Endothelial cell of umbilical vein (primary cell): Measurements from ENCODE around the gene SLC1A3. TPM values are rescaled to one million over a fixed set of nuclear protein-coding genes. Genes with fewer than 3 reads are reported as not detected.

Source experiments
- BruUV-seq: library from RNA; stranded (reverse); fragments of 400-500 nt; replicated peaks from 2 replicates; lab custom pipeline; 2021; lab: Mats Ljungman, UMichigan
- CTCF ChIA-PET: fragments of 300-600, 350-600 bp; sonication (Branson Sonifier 250); formaldehyde crosslinking; loops from one replicate; lab custom pipeline; 2021; ENCODE audit warnings: antibody characterized with exemption, inconsistent platforms; lab: Charles Lee
- POLR2A ChIA-PET: fragments of 300-600, 350-600 bp; sonication (Branson Sonifier 250); formaldehyde crosslinking; loops from one replicate; lab custom pipeline; 2021; ENCODE audit warnings: antibody characterized with exemption, inconsistent platforms; lab: Charles Lee
- DNase-seq: peaks from one replicate; pipeline ENCODE4 v3.0.0-alpha.2; 2011; ENCODE audit warnings: low read depth, low spot score
- FAIRE-seq: peaks from 2 replicates; lab custom pipeline; 2011; peaks lifted over from hg19 to GRCh38; lab: Jason Lieb, UNC
- H2AFZ ChIP-seq: 2 replicates; pipeline ENCODE4 v1.6.0; 2012; ENCODE audit warnings: low read depth, low read length, control low read depth, inconsistent platforms
- H3K27ac ChIP-seq: 2 replicates; pipeline ENCODE4 v1.5.1; 2011; ENCODE audit warnings: low read depth, mild to moderate bottlenecking, control low read depth, low read length, moderate library complexity; ENCODE audit not compliant: insufficient read depth
- H3K27me3 ChIP-seq, 2 experiments: 2 replicates each; pipeline versions ENCODE4 v1.6.0 to v1.6.1; 2011; ENCODE audit warnings: low read length in 2 of 2, mixed read lengths in 1 of 2; ENCODE audit not compliant: control insufficient read depth in 2 of 2, insufficient read depth in 2 of 2
- H3K36me3 ChIP-seq, 2 experiments: 2 replicates in 1 of 2; 3 replicates in 1 of 2; pipeline ENCODE4 v1.5.1; 2011; ENCODE audit warnings: low read length in 2 of 2, mild to moderate bottlenecking in 1 of 2, moderate library complexity in 1 of 2; ENCODE audit not compliant: control insufficient read depth in 2 of 2, insufficient read depth in 2 of 2; ENCODE audit errors: extremely low read depth in 1 of 2
- H3K4me1 ChIP-seq: 3 replicates; pipeline ENCODE4 v1.5.1; 2011; ENCODE audit warnings: mild to moderate bottlenecking, low read length; ENCODE audit not compliant: control insufficient read depth, insufficient read depth; ENCODE audit errors: extremely low read depth
- H3K4me2 ChIP-seq: 2 replicates; pipeline ENCODE4 v1.6.1; 2011; ENCODE audit warnings: low read length, control low read depth, mixed read lengths; ENCODE audit not compliant: insufficient read depth
- H3K4me3 ChIP-seq, 3 experiments: fragments of 200-600 bp in 1 of 3; sonication (generic), shearing (Covaris generic) in 1 of 3; replicated peaks in 1 of 3; 2 replicates each; pipeline ENCODE4 v1.5.1; 2011 to 2016; ENCODE audit warnings: control low read depth in 3 of 3, low read length in 3 of 3, mild to moderate bottlenecking in 2 of 3, inconsistent platforms in 1 of 3, low read depth in 1 of 3, moderate library complexity in 1 of 3; ENCODE audit not compliant: insufficient read depth in 1 of 3
- H3K79me2 ChIP-seq: 2 replicates; pipeline ENCODE4 v1.6.0; 2012; ENCODE audit warnings: low read length, inconsistent platforms; ENCODE audit not compliant: control insufficient read depth, insufficient read depth
- H3K9ac ChIP-seq: replicated peaks from 2 replicates; pipeline ENCODE3; 2011; ENCODE audit warnings: low read length, control low read depth; ENCODE audit not compliant: insufficient read depth; ENCODE audit errors: extremely low read depth
- H3K9me1 ChIP-seq: replicated peaks from 3 replicates; pipeline ENCODE4 v1.6.0; 2011; ENCODE audit warnings: mild to moderate bottlenecking, low read length; ENCODE audit not compliant: control insufficient read depth, insufficient read depth; ENCODE audit errors: extremely low read depth
- H3K9me3 ChIP-seq: replicated peaks from 2 replicates; pipeline ENCODE4 v1.5.1; 2012; ENCODE audit warnings: low read length, inconsistent platforms; ENCODE audit not compliant: control insufficient read depth, insufficient read depth
- H4K20me1 ChIP-seq: replicated peaks from 2 replicates; pipeline ENCODE3; 2011; ENCODE audit warnings: mild to moderate bottlenecking, low read length; ENCODE audit not compliant: control insufficient read depth, insufficient read depth; ENCODE audit errors: extremely low read depth
- CTCF ChIP-seq, 2 donors: IDR thresholded peaks; 1 replicate in 1 of 2; 2 replicates in 1 of 2; pipeline ENCODE4 v1.5.1; 2011; ENCODE audit warnings: low read length in 2 of 2, mild to moderate bottlenecking in 2 of 2, moderate library complexity in 2 of 2, control low read depth in 1 of 2, inconsistent platforms in 1 of 2, low read depth in 1 of 2; ENCODE audit not compliant: insufficient read depth in 1 of 2; ENCODE audit errors: extremely low read depth in 1 of 2
- EZH2 ChIP-seq: IDR thresholded peaks from 2 replicates; pipeline ENCODE4 v1.6.1; 2012; ENCODE audit warnings: borderline replicate concordance, low read depth, mild to moderate bottlenecking, moderate library complexity, low read length, inconsistent platforms; ENCODE audit not compliant: severe bottlenecking
- FOS ChIP-seq: IDR thresholded peaks from 2 replicates; pipeline ENCODE4 v1.6.1; 2011; ENCODE audit warnings: mild to moderate bottlenecking, low read length, moderate library complexity, borderline replicate concordance; ENCODE audit not compliant: insufficient read depth
- GATA2 ChIP-seq: IDR thresholded peaks from 2 replicates; pipeline ENCODE4 v1.7.0; 2011; ENCODE audit warnings: low read depth, mild to moderate bottlenecking, moderate library complexity, mixed read lengths, low read length; ENCODE audit not compliant: insufficient read length, insufficient read depth
- JUN ChIP-seq: IDR thresholded peaks from 2 replicates; pipeline ENCODE4 v1.6.1; 2011; ENCODE audit warnings: borderline replicate concordance, low read depth; ENCODE audit not compliant: insufficient read length, insufficient read depth
- MAX ChIP-seq: IDR thresholded peaks from 2 replicates; pipeline ENCODE4 v1.6.1; 2011; ENCODE audit not compliant: insufficient read depth, insufficient read length
- MYC ChIP-seq: IDR thresholded peaks from one replicate; pipeline ENCODE4 v1.6.1; 2011; ENCODE audit warnings: mild to moderate bottlenecking, low read depth, low read length
- POLR2A ChIP-seq: IDR thresholded peaks from 2 replicates; pipeline ENCODE4 v1.6.1; 2012; ENCODE audit warnings: low read depth, mild to moderate bottlenecking, control low read depth, low read length
- POLR2AphosphoS5 ChIP-seq: IDR thresholded peaks from 2 replicates; pipeline ENCODE4 v1.6.1; 2012; ENCODE audit warnings: low read depth, mild to moderate bottlenecking, control low read depth, low read length, moderate library complexity; ENCODE audit not compliant: insufficient read depth
- dilution Hi-C: fragments of 300-500 bp; cut with MboI; formaldehyde crosslinking; loops from one replicate; pipeline ENCODE4 v1.15.0; 2019; ENCODE audit warnings: low sequenced_read_pairs; ENCODE audit not compliant: extremely low pct_ligation_motif_present
- intact Hi-C: fragments of 100-400 bp; cut with micrococcal nuclease; formaldehyde crosslinking; loops from one replicate; pipeline ENCODE4 v1.10.0; 2022
- polyA plus RNA-seq, 4 experiments: library from polyadenylated mRNA; depleted of rRNA in 3 of 4; stranded (reverse) in 3 of 4; unstranded in 1 of 4; fragments of >200 nt; gene quantifications; 2 replicates each; pipeline versions ENCODE4 v1.2.1 to v1.2.3, GENCODE V29; 2011 to 2012; ENCODE audit warnings: missing spikeins in 1 of 4
- total RNA-seq: library from RNA; stranded (reverse); gene quantifications from 2 replicates; pipeline ENCODE4 v1.2.3, GENCODE V29; 2021

SLC1A3 gene
- total and polyA plus RNA-seq, 2 donors (not counting 3 experiments of a cell fraction or from before 2014, with no cell fraction given): 0.36 TPM; not detected in 1

- no TSS peak for BruUV-seq
Measured at GRCh38 chr5:36691226-36691625, 84.8 kb downstream of the SLC1A3 start.

GRCh38 chr5:36691696-36692371 is 85.4 kb downstream of the SLC1A3 start:
- intact Hi-C loops: no loop called here
- DNase-seq (no peak), FAIRE-seq (no peak)
- no peaks in the 10 kb centered on the region for H3K4me1 ChIP-seq
- H3K9me3 ChIP-seq: no peaks in the 10 kb centered on the region
- H3K9ac ChIP-seq: no peak overlapping the region
- TF ChIP-seq CTCF (IDR thresholded peaks at IDR 0.05; ENCODE audit: extremely low read depth in 1 of 2, insufficient read depth in 1 of 2, low read depth in 1 of 2, low read length in 2 of 2) (no peak), POLR2A (no peak), MAX (no peak), JUN (no peak), EZH2 (no peak), FOS (no peak), POLR2AphosphoS5 (no peak), GATA2 (no peak), MYC (no peak)
- H2AFZ ChIP-seq: no peak overlapping the region
- H3K27ac ChIP-seq: no peak overlapping the region
- no peaks in the 10 kb centered on the region for H3K9me1 ChIP-seq
- dilution Hi-C loops: no loop called here
- no peak overlapping the region for H3K4me2 ChIP-seq
- no peaks in the 10 kb centered on the region for H4K20me1 ChIP-seq
- no peaks in the 10 kb centered on the region for H3K79me2 ChIP-seq
- peaks cover 2% of the 10 kb centered on the region in 2 experiments for H3K27me3 ChIP-seq
- no peaks in the 10 kb centered on the region for H3K36me3 ChIP-seq
- ChIA-PET CTCF (interaction anchor here (0.7 to 8.1 kb wide), 11 partner anchors 8 to 615 kb away, joined by 3 to 277 read pairs (median 9); no protein-coding TSS in a partner anchor), POLR2A (no interaction called here)
- no TSS peak for BruUV-seq
- no peak overlapping the region for H3K4me3 ChIP-seq

More at GRCh38 chr5:36691226-36691625, 84.8 kb downstream of the SLC1A3 start:
- no peak overlapping the region for H3K4me2 ChIP-seq
- H4K20me1 ChIP-seq: no peaks in the 10 kb centered on the region
- no peaks in the 10 kb centered on the region for H3K9me1 ChIP-seq
- ChIA-PET POLR2A (no interaction called here), CTCF (interaction anchor here (1.0 to 8.1 kb wide), 8 partner anchors 10 to 612 kb away, joined by 3 to 277 read pairs (median 8); no protein-coding TSS in a partner anchor)
- no peak overlapping the region for H3K4me3 ChIP-seq
- H3K9me3 ChIP-seq: no peaks in the 10 kb centered on the region
- FAIRE-seq (no peak), DNase-seq (no peak)
- H3K27me3 ChIP-seq: peaks cover 2 to 3% of the 10 kb centered on the region in 2 experiments
- TF ChIP-seq POLR2AphosphoS5 (no peak), POLR2A (no peak), MYC (no peak)
- H3K27ac ChIP-seq: no peak overlapping the region
- no peak overlapping the region for H3K9ac ChIP-seq
- H3K4me1 ChIP-seq: no peaks in the 10 kb centered on the region
- intact Hi-C loops (no loop called here), dilution Hi-C loops (no loop called here)
- no peaks in the 10 kb centered on the region for H3K79me2 ChIP-seq
- no peaks in the 10 kb centered on the region for H3K36me3 ChIP-seq
- no peak overlapping the region for H2AFZ ChIP-seq
